Left ventricle myocardium inferior (tissue), 1 donor: ENCODE results near the gene CASP10. TPM values are rescaled to one million over a fixed set of nuclear protein-coding genes. Genes with fewer than 3 reads are reported as not detected.
"Not testable (repeated sequence)": the region's sequence is repeated elsewhere in the genome, so short reads cannot be mapped to it uniquely, and the experiment has no call there.

Experiments
- DNase-seq: peaks from one replicate; pipeline ENCODE4 v3.0.0-alpha.2; 2020
- H3K27ac ChIP-seq: fragments of 200-600 bp; replicated peaks from 2 replicates; pipeline ENCODE4 v1.8.0; 2021
- H3K27me3 ChIP-seq: fragments of 200-600 bp; 2 replicates; pipeline ENCODE4 v1.8.0; 2021; ENCODE audit warnings: low read depth
- H3K36me3 ChIP-seq: fragments of 200-600 bp; 2 replicates; pipeline ENCODE4 v1.8.0; 2021
- H3K4me1 ChIP-seq: fragments of 200-600 bp; 2 replicates; pipeline ENCODE4 v1.8.0; 2021
- H3K4me3 ChIP-seq: fragments of 200-600 bp; 2 replicates; pipeline ENCODE4 v1.8.0; 2021; ENCODE audit warnings: mild to moderate bottlenecking, moderate library complexity
- H3K9me3 ChIP-seq: fragments of 200-600 bp; replicated peaks from 2 replicates; pipeline ENCODE4 v1.8.0; 2021
- intact Hi-C: fragments of 100-400 bp; cut with micrococcal nuclease; formaldehyde crosslinking; loops from one replicate; pipeline ENCODE4 v1.11.0; 2022
- total RNA-seq: library from RNA; stranded (reverse); fragmentation: NEBNext Ultra II Directional; extraction: Animal tissue kit (Norgen Biotek cat#: 25700); gene quantifications from one replicate; pipeline ENCODE4 v1.2.1, GENCODE V29; 2021
- TF ChIP-seq, protein P1 (sequence below): fragments of 200-600 bp; IDR thresholded peaks from 2 replicates; pipeline ENCODE4 v1.8.0; 2021; ENCODE audit warnings: antibody characterized with exemption, mild to moderate bottlenecking, borderline replicate concordance
- donor health status: DM: no; HTN: yes; CAD: no; lungs with severe emphysema.

The CASP10 gene
- total RNA-seq, 1 donor from 2014 or later, result 5.4 TPM

DNA sequence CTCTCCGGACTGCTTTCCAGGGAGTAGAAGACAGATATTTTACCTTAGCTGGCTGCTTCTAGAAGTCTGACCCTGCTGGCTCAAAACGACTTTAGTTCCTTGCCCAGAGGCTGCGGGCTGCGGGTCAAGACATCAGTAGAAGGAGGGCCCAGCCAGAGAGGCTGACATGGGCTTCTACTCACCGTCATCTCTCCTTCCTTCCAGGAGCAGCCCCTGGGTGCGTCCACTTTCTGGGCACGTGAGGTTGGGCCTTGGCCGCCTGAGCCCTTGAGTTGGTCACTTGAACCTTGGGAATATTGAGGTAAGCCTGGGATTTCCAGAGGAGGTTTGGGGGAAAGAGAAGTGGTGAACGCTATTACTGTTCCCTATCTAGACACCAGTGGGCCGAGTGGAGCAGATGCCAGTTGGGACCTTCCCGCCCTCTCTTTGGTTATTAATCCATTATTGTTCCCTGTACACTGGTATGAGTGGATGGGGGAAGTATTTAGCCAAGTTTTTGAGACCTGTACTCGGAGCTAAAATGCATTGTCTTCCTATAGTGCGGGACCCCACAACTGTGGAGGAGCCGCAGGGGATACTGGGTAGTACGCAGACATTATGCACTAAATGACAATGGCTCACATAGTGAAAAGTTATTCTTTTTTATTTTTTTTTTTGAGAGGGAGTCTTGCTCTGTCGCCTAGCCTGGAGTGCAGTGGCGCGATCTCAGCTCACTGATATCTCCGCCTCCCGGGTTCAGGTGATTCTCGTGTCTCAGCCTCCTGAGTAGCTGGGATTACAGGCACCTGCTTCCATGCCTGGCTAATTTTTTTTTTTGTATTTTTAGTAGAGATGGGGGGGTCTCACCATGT is 51.1 kb downstream of the CASP10 start:
- Histone ChIP-seq H3K36me3 (no peaks in the 10 kb centered on the region), H3K27me3 (no peaks in the 10 kb centered on the region), H3K27ac (peak overlapping the region; percentile 63), H3K9me3 (no peaks in the 10 kb centered on the region), H3K4me3 (peak overlapping the region; percentile 44), H3K4me1 (peaks cover 33% of the 10 kb centered on the region)
- intact Hi-C loops, result loop anchor here (5.0 kb wide), 1 partner anchor 47 kb away; no protein-coding TSS in a partner anchor
- TF ChIP-seq, protein P1, sequence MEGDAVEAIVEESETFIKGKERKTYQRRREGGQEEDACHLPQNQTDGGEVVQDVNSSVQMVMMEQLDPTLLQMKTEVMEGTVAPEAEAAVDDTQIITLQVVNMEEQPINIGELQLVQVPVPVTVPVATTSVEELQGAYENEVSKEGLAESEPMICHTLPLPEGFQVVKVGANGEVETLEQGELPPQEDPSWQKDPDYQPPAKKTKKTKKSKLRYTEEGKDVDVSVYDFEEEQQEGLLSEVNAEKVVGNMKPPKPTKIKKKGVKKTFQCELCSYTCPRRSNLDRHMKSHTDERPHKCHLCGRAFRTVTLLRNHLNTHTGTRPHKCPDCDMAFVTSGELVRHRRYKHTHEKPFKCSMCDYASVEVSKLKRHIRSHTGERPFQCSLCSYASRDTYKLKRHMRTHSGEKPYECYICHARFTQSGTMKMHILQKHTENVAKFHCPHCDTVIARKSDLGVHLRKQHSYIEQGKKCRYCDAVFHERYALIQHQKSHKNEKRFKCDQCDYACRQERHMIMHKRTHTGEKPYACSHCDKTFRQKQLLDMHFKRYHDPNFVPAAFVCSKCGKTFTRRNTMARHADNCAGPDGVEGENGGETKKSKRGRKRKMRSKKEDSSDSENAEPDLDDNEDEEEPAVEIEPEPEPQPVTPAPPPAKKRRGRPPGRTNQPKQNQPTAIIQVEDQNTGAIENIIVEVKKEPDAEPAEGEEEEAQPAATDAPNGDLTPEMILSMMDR, result no peak
- DNase-seq, result no peak

DNA sequence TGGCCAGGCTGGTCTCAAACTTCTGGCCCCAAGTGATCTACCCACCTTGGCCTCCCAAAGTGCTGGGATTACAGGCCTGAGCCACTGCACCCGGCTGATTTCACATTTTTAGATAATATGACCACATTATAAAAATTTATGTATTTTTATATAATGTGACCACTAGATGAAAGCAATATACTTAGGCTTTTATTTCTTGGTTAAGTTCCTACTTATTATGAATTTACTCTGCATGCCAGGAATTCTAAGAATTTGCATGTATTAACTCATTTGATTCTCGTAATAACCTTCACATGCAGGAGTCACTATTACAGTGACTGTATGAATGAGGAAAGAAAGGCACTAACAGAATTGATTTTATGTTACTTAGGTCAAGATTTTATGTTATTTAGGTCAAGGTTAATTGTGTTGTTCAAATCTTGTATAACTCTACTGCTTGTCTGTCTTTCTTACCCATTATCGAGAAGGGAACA is 51.8 kb downstream of the CASP10 start:
- peaks cover 34% of the 10 kb centered on the region for H3K4me1 ChIP-seq
- no peaks in the 10 kb centered on the region for H3K36me3 ChIP-seq
- no peak for DNase-seq
- TF ChIP-seq, protein P1, result no peak
- H3K4me3 ChIP-seq, result no peak overlapping the region
- no peaks in the 10 kb centered on the region for H3K9me3 ChIP-seq
- intact Hi-C loops, result loop anchor here (5.0 kb wide), 1 partner anchor 47 kb away; no protein-coding TSS in a partner anchor
- no peaks in the 10 kb centered on the region for H3K27me3 ChIP-seq
- H3K27ac ChIP-seq, result no peak overlapping the region

DNA sequence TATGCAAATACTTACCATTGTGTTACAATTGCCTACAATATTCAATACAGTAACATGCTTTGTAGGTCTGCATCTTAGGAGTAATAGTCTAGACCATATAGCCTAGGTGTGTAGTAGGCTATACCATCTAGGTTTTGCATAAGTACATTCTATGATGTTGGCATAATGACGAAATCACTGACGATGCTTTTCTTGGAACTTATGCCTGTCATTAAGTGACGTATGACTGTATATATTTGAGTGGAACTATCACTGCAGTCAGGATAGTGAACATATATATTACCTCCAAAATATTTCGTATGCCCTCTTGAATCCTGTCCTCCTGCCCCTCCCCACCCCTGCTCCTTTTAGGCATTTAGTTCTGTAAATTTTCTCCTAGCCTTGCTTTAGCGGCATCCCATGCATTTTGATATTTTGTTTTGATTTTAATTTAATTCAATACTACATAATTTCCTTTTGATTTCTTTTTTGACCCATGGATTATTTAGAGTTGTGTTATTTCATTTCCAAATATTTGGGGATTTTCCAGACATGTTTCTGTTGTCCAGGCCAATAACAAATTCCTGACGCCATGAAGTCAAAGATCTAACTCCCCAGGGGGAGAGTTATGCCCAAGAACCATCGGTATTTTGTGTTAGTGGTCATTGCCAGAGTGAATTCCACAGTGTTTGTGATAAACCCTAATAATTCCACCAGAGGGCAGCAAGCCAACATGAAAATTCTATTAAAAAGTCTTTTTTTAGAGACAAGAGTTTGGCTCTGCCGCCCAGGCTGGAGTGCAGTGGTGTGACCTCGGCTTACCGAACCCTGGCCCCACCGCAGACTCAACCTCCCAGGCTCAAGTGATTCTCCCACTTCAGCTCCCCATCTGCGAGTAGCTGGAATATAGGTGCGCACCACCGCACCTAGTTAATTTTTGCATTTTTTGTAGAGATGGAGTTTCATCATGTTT is 53.2 kb downstream of the CASP10 start:
- no peaks in the 10 kb centered on the region for H3K9me3 ChIP-seq
- intact Hi-C loops, result loop anchor here (2.0 kb wide), 1 partner anchor 129 kb away; no protein-coding TSS in a partner anchor
- TF ChIP-seq, protein P1, result peak; percentile 76
- DNase-seq, result peak; percentile 45
- H3K36me3 ChIP-seq, result no peaks in the 10 kb centered on the region
- H3K4me1 ChIP-seq, result peaks cover 34% of the 10 kb centered on the region
- no peaks in the 10 kb centered on the region for H3K27me3 ChIP-seq
- H3K4me3 ChIP-seq, result peak overlapping the region; percentile 36
- no peak overlapping the region for H3K27ac ChIP-seq

DNA sequence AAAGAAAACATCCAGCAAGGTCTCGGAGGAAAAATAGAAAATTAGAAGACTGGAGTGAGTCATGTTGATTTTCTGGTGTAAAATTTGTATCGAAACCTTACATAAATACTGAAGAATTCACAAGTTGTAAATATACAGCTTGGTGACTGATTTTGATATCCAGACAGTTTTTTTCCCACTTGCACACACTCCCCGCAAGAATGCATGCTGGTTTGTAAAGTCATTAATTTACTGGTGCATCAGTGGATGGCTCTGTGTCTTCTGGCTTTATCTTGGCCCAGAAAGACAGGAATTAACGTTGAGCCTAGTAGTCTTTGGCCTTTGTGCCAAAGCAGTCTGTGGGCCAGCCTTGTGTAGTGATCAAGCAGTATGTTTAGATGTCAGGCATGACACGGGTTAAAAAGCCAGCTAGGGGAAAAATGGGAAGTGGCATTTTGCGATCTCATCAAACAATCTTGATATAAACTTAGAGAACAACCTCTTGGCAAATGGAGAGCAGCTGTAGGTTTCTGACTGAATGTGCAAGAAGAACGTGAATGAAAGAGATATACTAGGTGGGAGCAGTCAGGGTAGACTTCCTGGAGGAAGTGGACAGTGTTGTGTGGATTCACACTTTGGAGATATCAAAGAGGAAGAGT is 54.7 kb downstream of the CASP10 start:
- H3K4me3 ChIP-seq, result no peak overlapping the region
- H3K4me1 ChIP-seq, result peaks cover 24% of the 10 kb centered on the region
- H3K27me3 ChIP-seq, result no peaks in the 10 kb centered on the region
- intact Hi-C loops, result loop anchor here (2.0 kb wide), 1 partner anchor 127 kb away; no protein-coding TSS in a partner anchor
- H3K27ac ChIP-seq, result no peak overlapping the region
- DNase-seq, result no peak
- TF ChIP-seq, protein P1, result no peak
- no peaks in the 10 kb centered on the region for H3K36me3 ChIP-seq
- H3K9me3 ChIP-seq, result peaks cover 10% of the 10 kb centered on the region

DNA sequence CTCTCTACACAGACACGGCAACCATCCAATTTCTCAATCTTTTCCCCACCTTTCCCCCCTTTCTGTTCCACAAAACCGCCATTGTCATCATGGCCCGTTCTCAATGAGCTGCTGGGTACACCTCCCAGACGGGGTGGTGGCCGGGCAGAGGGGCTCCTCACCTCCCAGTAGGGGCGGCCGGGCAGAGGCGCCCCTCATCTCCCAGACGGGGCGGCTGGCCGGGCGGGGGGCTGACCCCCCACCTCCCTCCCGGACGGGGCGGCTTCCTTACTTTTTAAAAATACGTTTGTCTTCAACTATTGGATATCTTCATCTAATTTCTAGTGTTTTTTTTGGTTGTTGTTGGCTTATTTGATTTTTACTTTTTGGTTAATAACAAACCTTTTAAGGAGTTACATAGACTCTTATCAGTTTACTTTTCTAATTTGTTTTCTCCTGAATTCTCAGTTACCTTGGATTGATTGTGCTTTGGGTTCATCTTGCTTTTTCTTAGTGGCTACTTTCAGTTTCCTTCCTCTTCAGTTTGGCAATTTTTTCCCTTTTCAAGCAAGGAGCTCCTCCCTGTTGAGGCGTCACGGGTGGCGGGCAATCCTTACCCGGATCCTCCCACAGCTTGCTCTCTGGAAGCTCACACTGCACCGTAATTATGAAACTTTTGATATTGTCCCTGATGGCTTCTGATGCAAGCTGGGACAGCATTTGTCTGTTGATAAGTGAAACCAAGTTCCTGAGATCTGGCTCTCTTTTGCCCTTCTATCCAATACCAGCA is 56.4 kb downstream of the CASP10 start:
- intact Hi-C loops, H3K36me3 ChIP-seq, H3K27me3 ChIP-seq: not testable (repeated sequence)
- Histone ChIP-seq H3K27ac (peak overlapping the region; percentile 69), H3K9me3 (peaks cover 10% of the 10 kb centered on the region), H3K4me3 (peak overlapping the region; percentile 22), H3K4me1 (peaks cover 15% of the 10 kb centered on the region)
- peak; percentile 76 for DNase-seq
